ENCODE data around the gene USP19.

Gene USP19

DNA sequence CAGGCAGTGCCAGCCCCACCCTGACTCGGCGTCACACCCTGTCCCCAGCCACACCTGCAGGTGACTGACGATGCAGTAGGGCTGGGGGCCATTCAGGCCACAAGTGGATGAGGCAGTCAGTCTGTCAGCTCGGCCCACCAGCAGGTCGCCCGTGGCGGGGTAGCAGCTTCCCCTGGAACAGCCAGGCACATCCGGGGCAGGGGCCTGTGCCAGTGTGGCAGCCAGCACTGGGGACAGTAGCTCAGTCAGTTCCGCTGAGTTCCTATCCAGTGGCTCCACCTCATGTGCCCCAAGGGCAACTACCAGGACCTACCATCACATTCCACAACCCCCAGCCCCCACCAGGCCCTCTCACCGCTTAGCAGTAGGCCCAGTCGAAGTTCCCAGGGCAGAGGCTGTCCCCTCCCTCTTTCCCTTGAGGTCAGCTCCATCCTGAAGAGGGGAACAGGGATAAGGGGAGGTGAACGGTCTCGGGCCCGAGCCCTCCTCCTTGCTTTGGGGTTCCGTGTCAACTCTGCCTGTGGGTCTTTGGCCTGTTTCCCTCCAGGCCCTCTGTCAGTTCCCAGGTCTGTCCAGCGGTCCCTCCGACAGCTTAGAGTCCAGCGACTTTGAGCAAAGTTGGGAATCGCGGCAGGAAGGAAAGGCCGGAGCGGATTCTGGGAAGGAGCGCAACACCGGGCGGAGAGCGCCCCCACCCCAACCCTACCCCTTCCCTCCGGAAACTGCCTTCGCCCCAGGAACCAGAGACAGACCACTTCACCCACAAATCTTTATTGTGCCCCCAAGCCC lies 12.0 kb upstream of the USP19 start, which contains the start of gene LAMB2:
Gene LAMB2, minus strand, starts transcription at position 614 of the 789 bp plus-strand sequence. Its CDS starts 183 bp downstream, at position 431.
- DNase-seq (ENCODE audit: low spot score), result peak; percentile 86

DNA sequence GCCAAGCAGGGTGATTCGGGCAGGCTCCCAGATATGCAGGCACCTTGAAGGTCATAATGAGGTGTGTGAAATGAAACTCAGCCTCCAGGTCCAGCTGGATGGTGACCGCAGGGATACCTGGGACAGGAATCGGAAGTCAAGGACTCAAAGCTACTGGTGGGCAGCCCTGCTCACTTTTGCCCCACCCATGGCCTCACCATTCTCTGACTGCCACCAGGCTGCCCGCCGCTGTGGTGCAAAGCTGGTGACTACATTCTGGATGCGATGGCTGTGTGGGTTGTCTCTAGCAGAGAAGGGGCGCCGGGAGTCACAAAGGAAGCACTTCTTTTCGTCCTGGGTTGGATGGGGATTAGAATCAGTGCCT lies 11.4 kb upstream of the USP19 start:
- no peak for DNase-seq (ENCODE audit: low spot score)

DNA sequence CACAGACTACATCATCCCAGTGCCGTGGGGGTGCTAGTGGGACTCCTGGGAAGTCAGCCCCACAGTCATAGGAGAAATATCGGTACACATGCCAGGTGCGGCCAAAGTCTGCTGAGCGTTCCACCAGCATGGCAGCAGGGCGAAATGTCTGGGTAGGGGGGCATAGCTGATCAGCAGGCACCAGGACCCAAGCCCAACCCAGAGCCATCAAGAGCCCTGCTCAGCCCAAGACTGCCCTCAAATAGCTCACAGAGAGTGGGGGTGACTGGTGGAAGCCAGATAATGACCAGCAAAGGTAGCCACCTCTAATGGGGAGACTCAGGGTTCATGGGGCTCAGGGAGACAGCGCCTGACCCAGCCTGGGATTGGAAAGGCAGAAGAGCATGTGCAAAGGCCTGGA lies 11.0 kb upstream of the USP19 start:
- DNase-seq (ENCODE audit: low spot score), result no peak

DNA sequence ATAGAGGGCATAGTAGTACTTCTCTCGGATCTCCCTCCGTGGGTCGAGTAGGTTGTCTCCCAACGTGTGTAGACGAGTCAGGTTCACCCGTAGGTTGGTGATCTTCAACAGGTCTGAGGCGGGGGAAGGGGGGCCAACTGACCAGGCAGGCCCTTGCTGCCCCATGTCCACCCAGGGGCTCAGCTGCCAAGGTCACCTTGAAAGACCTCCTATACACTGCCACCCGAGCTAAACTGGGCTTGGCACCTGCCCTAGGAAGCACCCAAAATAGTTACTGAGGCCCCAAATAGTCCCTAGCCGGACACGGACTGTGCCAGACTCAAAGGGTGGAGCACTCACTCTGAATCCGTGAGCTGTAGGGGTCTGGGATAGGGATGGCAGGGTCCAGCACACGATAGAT lies 10.4 kb upstream of the USP19 start:
- DNase-seq (ENCODE audit: low spot score), result no peak

DNA sequence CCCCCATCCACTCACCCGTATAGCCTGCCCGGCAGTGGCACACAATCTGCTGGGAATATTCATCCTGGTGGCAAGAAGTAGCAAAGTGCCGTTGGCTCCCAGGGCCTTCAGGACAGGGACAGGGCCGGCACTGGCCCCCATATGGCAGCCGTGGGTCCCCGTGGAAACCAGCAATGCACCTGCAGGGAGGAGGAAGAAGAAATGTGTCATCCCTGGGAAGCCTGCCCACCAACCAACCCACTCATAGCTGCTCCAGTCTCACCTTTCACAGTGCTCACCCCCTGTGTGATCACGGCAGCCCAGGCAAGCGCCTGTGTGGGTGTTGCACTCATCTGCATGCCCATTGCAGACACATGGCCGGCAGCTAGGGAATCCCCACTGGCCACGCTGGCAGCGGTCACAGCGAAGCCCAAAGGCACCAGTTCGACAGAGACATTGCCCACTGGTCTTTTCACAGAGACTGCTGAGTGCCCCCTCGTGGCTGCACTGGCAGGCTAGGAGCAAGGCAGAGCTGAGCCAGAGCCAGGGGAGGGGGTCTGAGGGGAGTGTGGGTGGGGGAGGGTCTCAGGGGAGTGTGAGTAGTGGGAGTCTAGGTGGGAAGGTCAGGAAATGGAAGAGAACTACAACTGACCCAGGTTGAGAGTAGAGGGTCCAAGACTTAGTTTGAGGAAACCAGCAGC lies 4.5 kb upstream of the USP19 start:
- DNase-seq (ENCODE audit: low spot score), result no peak

DNA sequence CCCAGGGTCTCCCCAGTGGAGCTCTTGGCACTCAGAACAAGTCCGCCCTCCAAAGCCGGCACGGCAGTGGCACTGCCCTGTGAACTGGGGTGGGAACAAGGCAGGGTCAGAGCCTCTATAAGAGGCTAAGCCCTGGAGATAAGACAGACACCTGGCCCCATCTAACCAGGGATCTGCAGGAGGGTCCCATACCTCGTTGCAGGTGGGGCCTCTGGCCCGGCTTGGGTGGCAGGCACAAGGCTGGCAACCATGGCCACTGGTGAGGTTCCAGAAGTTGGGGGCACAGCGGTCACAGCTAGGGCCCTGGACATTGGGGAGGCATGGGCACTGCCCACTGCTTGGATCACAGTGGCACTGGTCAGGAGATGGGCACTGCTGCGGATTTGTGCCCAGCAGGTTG lies 3.6 kb upstream of the USP19 start:
- no peak for DNase-seq (ENCODE audit: low spot score)

DNA sequence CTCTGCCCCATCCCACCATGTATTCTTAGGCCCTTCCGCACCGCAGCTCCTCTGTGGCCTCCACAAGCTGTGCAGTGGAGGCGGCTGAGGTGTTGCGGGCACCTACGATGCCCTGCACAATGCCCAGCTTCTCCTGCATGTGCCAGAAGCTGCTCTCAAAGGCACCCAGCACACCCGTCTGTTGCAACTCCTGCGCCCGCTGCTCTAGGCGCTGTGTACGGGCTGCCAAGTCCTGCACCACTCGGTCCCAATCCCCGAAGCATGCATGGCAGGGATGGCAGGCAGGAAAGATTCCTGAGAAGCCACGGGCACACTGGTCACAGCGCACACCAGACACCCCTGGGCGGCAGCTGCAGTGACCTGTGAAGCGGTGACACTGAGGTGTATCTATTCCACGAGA lies 3.1 kb upstream of the USP19 start:
- no peak for DNase-seq (ENCODE audit: low spot score)

DNA sequence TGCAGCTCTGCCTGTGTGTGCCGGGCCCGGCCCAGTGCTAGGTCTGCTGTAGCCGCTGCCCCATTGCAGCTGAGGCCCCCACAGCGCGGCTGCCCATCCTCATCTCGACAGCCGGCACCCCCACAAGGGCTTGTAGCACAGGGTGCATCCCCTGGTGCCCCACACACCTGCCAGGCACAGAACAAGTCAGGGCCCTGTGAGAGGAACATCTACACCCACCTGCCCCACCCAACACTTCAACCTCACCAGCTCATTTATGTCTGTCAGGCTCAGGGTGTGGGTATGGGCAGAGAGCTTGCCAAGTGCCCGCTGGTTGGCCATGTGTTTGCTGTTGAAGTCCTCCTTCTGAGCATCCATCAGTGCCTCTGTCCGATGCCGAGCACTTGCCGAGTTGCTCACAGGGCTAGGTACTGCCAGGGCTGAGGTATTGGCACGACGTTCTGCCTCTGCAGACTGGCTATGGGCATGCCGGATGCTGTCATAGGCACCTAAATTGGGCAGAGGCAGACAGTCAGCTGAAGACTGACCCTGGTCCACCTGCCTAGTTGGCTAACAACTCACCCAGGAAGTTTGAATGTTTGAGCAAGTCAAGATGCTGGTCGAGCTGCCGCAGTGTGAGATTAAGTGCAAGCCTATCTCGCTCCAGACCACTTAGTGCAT lies 2.4 kb upstream of the USP19 start:
- no peak for DNase-seq (ENCODE audit: low spot score)

DNA sequence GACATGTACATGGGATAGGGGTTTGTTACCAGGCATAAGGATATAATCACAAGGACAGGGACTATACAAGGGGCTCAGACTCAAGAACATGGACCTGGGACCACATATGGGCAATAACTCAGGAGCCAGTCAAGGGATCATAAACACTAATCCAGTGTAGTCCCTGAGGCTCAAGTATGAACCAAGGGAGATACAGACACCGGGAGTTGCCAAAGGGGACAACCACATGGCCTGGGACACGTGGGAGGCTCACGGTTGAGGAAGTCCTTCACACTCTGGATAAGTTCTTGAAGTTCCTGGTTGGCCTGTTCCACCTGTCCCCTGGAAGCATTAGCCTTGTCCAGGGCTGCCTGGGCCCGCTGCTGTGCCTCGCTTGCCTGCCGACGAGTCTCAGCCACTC lies 1.8 kb upstream of the USP19 start:
- DNase-seq (ENCODE audit: low spot score), result no peak

DNA sequence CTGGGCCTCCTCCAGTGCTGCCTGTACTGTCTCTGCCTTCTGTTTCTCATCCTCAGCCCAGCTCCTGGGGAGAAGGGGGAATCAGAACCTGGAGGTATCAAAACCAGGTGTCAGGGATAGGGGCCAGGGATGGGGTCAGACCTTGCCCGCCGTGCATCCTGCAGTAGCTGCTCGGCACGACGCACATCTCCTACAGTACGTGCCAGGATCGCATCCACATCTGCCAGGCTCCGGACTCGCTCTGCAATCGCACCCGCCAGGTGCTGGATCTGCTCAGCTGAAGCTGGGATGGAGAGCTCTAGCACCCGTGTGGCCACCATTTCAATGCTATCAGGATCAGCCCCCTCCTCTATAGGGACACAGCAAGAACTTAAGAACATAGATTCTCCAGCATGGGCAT lies 1.4 kb upstream of the USP19 start:
- DNase-seq (ENCODE audit: low spot score), result no peak

DNA sequence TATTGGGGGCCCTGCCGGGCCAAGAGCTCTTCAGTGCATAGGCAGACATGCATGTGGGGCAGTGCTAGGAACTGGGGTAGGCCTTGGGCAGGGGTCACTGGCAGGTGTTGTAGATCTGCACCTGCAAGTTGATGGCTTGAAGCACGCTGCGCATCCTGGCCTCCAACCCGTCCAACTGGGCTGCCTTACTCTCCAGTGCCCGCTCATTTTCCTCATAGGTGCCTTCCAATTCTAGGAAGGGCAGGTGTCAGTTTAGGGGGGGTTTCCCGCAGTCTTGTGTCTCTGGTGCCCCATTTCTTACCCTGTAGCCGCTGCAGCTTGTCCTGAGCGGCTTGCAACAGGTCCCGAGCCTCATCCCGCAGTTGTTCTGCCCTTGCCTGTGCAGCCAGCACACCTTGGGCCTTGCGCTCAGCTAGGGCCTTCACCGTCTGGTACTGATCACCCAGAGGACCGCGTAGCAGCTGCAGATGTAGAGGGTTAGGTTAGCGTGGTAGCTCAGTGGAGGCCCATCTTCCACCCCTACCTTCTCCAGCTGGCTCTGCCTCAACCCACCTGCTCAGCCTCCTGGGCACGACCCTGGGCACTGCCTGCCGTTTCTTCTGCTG lies 611 bp upstream of the USP19 start:
- no peak for DNase-seq (ENCODE audit: low spot score)

DNA sequence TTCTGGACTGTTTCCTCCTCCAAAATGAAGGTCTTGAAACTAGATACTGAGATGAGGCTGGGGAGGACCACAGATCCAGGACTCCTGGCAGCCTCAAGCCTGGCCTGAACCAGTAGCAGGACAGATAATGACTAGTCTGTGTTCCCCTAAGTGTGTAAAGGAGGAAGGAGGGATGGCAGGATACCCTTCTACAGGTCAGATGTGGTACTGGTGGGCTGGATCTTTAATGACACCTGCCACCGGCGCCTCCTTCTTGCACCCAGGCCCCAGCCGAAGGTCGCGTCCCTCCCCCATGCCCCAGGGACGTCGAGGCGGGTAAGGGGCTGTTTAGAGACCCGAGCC lies 556 bp downstream of the USP19 start:
- no peak for DNase-seq (ENCODE audit: low spot score)

DNA sequence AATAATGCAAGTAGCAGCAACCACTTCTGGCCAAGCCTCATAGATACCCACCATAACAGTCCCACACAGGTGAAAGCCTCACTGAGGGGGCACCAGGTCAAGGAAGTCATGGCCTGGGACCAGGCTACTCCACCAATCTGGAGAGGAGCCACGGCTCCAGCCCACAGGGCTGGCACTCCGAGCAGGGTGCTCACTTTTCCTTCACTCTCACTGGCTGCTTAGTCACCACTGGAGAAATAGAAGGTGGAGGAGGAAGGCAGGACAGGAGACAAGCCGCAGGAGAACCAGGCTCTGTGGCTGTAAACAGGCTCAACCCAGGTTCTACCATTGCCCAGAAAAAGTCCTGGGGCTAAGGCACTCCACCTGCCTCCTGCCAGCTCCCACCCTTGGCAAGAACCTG lies 1.2 kb downstream of the USP19 start:
- DNase-seq (ENCODE audit: low spot score), result no peak

DNA sequence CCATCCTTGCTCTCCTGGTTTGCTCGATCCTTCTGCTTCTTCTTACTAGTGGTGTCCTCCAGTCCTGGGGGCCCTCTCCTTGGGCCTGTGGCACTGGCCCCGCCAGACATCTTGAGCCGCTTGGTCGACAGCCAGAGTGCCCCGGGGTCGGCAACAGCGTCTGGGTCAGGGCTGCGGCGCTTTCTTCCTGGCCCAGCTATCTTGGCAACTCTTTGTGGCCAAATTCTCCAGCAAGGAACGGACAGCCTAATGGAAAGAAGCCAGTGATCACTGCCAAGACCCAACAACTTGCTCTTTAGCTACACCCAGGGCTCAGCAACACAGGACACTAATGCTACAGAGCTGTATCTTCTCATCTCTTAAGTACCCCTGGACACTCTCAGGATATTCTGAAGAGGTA lies 1.6 kb downstream of the USP19 start:
- no peak for DNase-seq (ENCODE audit: low spot score)

DNA sequence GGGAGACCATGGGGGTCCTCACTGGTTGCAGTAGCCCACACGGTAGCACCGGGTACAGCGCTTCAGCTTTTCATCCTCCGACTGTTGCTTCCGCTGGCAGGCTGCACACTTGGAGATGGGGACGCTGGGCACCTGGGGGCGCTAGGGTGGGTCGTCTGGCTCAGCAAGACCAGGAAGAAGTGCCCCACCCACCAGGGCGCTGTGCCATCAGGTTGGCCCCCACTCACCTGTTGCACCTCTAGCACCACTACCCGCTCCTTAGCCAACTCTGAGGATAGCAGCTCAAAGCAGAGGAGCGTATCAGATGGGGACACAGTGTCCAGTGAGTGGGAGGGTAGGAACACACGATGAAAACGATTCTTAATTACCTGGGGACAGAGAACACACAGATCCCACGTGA lies 8.4 kb downstream of the USP19 start:
- no peak for DNase-seq (ENCODE audit: low spot score)

DNA sequence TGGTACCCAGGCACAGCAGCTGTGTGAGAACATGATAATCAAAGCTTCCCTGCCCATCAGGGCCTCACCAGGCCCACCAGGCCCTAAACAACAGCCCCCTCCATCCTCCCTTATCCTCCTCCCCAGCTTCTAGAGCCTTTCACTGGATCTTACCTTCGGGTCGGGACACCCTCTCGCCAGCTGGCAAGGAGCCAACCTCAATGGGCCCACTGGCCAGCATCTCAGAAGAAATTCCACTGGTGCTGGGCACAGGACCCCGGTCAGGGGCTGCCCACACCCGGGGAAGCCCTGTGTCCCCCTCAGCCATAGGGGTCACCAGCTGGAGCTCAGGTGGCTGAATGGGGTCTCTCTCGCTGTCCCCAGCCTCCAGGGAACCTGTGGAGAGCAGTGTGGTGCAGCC lies 9.3 kb downstream of the USP19 start:
- no peak for DNase-seq (ENCODE audit: low spot score)

DNA sequence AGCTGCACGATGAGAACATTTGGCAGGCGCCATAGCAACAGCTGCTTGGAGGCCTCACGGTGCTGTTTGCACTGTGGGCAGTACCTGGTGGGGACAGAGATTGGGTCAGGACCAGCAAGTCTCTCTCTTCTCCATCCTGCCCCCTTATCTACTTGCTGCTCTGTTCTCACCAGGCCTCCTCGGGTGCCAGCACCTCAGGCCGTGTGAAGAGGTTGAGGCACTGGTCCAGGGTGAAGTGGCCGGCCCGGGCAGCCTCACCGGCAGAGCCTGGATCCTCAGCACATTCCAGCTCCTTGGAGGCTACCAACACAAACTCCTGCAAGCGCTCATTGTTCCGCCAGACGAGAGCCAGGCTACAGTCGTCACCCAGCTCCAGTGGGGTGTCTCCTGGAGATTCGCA lies 9.8 kb downstream of the USP19 start:
- no peak for DNase-seq (ENCODE audit: low spot score)

DNA sequence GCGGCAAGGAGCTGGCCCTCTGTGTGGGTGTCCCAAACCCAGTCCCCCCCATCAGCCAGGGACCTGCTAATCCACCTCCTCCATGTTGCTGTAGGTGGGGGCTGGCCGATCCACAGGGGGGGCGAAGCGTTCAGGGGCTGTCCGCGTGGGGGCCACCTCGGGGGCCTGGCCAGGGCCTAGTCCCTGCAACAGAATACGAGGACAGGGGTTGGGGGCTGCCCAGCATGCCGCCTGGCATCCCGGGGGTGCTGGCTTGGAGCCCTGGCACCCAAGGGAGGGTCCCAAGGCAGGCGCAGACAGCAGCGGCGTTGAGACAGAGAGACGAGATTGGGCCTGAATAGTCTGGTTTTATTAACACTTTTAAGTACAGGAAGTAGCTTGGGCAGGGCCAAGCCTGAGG lies 12.3 kb downstream of the USP19 start:
- no peak for DNase-seq (ENCODE audit: low spot score)

DNA sequence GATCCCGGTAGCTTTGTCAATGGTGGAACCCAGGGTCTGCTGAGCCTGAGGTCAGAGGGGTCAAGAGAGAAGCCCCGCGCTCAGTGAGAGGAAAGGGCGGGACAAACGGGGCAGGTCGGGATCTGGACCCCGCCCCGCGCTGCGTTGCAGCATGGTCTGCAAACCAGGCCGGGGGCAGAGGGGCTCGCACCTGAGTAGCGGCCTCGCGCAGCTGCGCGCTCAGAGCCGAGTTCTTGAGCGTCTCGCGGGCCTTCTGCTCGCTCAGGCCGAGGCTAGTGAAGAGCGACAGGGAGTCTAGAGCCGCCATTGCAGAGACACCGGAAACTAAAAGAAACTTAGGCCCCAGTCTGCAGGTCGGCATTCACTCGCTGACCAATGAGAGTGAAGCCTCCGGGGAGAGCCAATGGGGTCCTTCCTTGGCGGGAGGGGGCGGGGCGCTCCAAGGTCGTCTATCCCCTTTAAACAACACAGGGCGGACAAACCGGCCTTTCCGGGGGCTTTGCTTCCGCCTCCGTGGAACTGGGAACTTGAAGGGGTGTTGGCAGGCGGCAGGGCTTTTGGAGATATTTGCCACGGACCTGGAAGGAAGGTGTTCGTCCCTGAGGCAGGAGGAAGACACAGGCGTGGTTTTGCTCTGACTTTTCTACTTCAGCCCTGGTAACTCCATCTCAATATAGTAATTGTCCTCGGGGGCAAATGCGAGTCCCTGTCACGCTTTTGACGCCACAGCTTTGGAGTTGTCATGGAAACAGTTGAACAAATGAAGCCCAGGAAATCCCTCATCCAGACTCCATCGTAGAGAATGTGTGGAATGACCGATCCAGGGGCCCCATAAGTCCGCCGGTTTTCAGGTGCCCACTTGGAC lies 16.0 kb downstream of the USP19 start, which contains the start of gene QARS1:
Gene QARS1, minus strand, starts transcription at position 331 of the 865 bp plus-strand sequence. Its CDS starts 24 bp downstream, at position 307.
- peak; percentile 96 for DNase-seq (ENCODE audit: low spot score)

DNA sequence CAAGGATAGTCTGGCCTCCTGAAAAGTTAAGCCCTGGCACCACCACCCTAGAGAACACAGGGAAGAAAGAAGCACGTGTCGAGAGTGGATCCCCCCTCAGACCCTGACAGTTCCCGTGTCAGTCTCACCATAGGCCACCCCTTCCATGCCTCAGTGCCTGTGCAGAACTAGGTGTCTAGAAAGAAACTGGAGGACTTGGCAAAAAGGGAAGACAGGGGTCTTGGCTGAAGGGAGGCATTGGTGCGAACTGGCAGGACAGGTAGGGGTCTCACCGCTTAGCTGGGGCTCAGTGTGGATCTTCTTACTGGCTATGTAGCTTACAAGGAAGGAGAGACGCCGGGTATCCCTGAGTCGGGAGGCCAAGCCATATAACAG lies 16.6 kb downstream of the USP19 start:
- DNase-seq (ENCODE audit: low spot score), result no peak

DNA sequence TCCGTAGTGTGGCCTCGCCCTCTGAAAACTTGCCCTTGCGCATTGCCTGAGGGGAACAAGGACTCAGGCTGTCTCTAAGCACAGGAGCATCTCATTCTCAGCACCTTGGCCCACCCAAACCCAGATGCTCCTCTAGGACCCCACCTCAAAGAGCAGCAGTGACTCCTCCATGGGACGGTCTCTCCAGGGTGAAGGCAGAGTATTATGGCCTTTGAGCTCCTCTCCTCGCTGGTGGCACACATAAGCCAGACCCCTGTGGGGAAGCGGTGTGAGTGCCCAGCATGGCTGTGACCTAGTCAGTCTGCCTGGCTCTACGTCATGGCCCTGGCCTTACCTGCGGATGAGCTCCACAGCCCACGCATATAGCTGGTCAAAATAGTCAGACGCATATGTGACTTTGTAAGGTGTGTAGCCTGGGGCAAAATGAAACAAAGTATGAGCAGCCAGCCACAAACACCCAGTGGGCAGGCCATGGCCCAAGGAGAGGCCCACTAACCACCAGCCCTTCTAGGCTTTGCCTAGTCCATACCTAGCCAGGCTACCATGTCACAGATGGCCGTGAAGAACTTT lies 20.5 kb downstream of the USP19 start:
- no peak for DNase-seq (ENCODE audit: low spot score)

Measured in ecto neural progenitor cell (in vitro differentiated cells).